Calu3 (cell line): Measurements from ENCODE around the gene MAT2B. TPM values are rescaled to one million over a fixed set of nuclear protein-coding genes. Genes with fewer than 3 reads are reported as not detected.

Experiments used
- BruUV-seq: library from RNA; stranded (reverse); fragments of 400-500 nt; replicated peaks from 2 replicates; lab custom pipeline; 2021; lab: Mats Ljungman, UMichigan
- CTCF ChIA-PET: fragments of 300-600 bp; sonication (Branson Sonifier 250); formaldehyde crosslinking; loops from one replicate; lab custom pipeline; 2022; ENCODE audit warnings: antibody characterized with exemption; lab: Charles Lee
- DNase-seq: peaks from one replicate; pipeline ENCODE4 v3.0.0; 2022
- H3K27ac Mint-ChIP-seq: one replicate; pipeline ENCODE4 v1.8.0; 2022; ENCODE audit warnings: mixed read lengths; ENCODE audit not compliant: unreplicated experiment
- H3K27me3 Mint-ChIP-seq: one replicate; pipeline ENCODE4 v1.8.0; 2022; ENCODE audit warnings: mixed read lengths; ENCODE audit not compliant: unreplicated experiment
- H3K36me3 Mint-ChIP-seq: one replicate; pipeline ENCODE4 v1.8.0; 2022; ENCODE audit warnings: mild to moderate bottlenecking, moderate library complexity, mixed read lengths; ENCODE audit not compliant: insufficient read depth, unreplicated experiment
- H3K4me1 Mint-ChIP-seq: one replicate; pipeline ENCODE4 v1.8.0; 2022; ENCODE audit warnings: mild to moderate bottlenecking, low read depth, mixed read lengths; ENCODE audit not compliant: unreplicated experiment
- H3K4me3 Mint-ChIP-seq: one replicate; pipeline ENCODE4 v1.8.0; 2022; ENCODE audit warnings: mild to moderate bottlenecking, low read depth, moderate library complexity, mixed read lengths; ENCODE audit not compliant: unreplicated experiment
- H3K9me3 Mint-ChIP-seq: one replicate; pipeline ENCODE4 v1.8.0; 2022; ENCODE audit warnings: low read depth, mixed read lengths; ENCODE audit not compliant: unreplicated experiment
- intact Hi-C: fragments of 100-400 bp; cut with micrococcal nuclease; formaldehyde crosslinking; loops from one replicate; pipeline ENCODE4 v1.10.0; 2022; ENCODE audit not compliant: unreplicated experiment
- total RNA-seq: library from RNA; stranded (reverse); gene quantifications from 2 replicates; pipeline ENCODE4 v1.2.3, GENCODE V29; 2022
- TF ChIP-seq, protein P1 (sequence below): fragments of 200-600 bp; IDR thresholded peaks from one replicate; pipeline ENCODE4 v1.8.0; 2022; ENCODE audit warnings: antibody characterized with exemption; ENCODE audit not compliant: unreplicated experiment

MAT2B gene
- total RNA-seq, 1 experiment from 2014 or later = 85.5 TPM

DNA sequence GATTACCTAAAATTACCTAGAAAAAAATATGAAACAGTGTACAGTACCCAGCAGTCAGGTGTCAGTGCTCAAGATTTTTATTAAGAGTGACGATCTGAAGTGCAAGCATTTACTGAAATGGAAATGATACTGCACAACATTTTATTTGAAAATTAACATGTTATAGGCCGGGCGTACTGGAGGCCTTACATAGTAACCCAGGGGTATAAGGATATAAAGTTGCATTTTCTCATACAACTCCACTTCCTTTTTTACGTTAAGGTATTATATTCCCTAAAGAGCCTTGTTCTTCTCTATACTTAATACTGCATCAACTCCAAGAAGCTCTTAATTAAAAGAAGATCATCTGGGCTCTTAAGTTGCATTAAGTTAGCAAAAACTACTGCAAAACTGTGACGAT, 3.3 kb downstream of the MAT2B start:
- Mint-ChIP-seq H3K4me3 (peak overlapping the region; percentile 98), H3K36me3 (peaks cover 55% of the 10 kb centered on the region), H3K27ac (peak overlapping the region; percentile 81), H3K4me1 (peaks cover 21% of the 10 kb centered on the region), H3K9me3 (no peaks in the 10 kb centered on the region), H3K27me3 (no peaks in the 10 kb centered on the region)
- CTCF ChIA-PET = no interaction called here
- BruUV-seq = no TSS peak
- intact Hi-C loops = no loop called here
- TF ChIP-seq, protein P1, sequence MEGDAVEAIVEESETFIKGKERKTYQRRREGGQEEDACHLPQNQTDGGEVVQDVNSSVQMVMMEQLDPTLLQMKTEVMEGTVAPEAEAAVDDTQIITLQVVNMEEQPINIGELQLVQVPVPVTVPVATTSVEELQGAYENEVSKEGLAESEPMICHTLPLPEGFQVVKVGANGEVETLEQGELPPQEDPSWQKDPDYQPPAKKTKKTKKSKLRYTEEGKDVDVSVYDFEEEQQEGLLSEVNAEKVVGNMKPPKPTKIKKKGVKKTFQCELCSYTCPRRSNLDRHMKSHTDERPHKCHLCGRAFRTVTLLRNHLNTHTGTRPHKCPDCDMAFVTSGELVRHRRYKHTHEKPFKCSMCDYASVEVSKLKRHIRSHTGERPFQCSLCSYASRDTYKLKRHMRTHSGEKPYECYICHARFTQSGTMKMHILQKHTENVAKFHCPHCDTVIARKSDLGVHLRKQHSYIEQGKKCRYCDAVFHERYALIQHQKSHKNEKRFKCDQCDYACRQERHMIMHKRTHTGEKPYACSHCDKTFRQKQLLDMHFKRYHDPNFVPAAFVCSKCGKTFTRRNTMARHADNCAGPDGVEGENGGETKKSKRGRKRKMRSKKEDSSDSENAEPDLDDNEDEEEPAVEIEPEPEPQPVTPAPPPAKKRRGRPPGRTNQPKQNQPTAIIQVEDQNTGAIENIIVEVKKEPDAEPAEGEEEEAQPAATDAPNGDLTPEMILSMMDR = no peak
- no peak for DNase-seq

DNA sequence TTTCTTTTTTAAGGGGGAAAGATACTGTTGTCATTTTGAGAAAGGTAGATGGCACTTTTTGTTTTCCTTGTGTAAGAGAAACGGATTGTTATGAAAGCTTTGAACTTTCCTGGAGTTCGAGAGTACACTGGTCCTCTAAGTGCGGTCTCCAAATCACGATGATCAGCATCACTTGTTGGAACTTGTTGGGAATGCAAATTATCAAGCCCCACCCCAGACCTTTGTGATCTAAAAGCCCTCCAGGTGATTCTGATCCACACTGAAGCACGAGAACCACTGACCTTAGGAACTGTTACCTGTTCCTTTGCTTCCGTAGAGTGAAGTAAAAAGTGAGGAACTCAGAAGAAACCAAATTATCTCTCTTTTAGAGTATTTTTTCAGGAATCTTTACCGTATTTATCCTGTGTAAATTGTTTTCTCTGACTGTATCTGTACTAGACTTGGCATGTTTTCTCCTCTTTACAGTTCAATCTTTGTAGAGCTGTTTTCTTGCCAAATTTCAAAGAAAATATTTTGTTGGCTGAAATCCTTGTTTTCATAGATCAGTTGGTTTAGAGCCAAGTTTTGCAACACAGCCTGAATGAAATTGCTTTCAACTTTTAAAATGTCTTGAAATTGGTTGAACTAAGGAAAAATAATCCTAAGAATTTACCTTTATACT, 4.0 kb downstream of the MAT2B start:
- peaks cover 21% of the 10 kb centered on the region for H3K4me1 Mint-ChIP-seq
- no peaks in the 10 kb centered on the region for H3K9me3 Mint-ChIP-seq
- no TSS peak for BruUV-seq
- H3K4me3 Mint-ChIP-seq = peak overlapping the region; percentile 98
- H3K27ac Mint-ChIP-seq = peak overlapping the region; percentile 81
- no peaks in the 10 kb centered on the region for H3K27me3 Mint-ChIP-seq
- CTCF ChIA-PET = no interaction called here
- peaks cover 48% of the 10 kb centered on the region for H3K36me3 Mint-ChIP-seq
- TF ChIP-seq, protein P1 = no peak
- intact Hi-C loops = no loop called here
- DNase-seq = peak; percentile 26

DNA sequence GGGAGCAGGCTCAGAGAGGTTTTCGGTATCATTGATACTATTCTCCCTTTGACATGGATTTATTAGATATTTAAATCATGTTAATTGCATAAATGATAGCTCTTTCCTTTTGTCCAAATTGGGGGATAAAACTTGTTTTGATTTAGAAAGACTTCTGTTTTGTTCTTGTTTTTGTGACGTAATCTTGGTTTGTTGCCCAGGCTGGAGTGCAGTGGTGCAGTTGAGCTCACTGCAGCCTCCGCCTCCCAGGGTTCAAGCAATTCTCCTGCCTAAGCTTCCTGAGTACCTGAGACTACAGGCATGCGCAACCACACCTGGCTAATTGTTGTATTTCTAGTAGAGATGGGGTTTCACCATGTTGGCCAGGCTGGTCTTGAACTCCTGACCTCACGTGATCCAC, 7.1 kb downstream of the MAT2B start:
- intact Hi-C loops = no loop called here
- H3K4me1 Mint-ChIP-seq = peaks cover 20% of the 10 kb centered on the region
- TF ChIP-seq, protein P1 = no peak
- H3K9me3 Mint-ChIP-seq = no peaks in the 10 kb centered on the region
- H3K36me3 Mint-ChIP-seq = peaks cover 39% of the 10 kb centered on the region
- H3K4me3 Mint-ChIP-seq = no peak overlapping the region
- DNase-seq = no peak
- no peak overlapping the region for H3K27ac Mint-ChIP-seq
- no TSS peak for BruUV-seq
- CTCF ChIA-PET = no interaction called here
- no peaks in the 10 kb centered on the region for H3K27me3 Mint-ChIP-seq

DNA sequence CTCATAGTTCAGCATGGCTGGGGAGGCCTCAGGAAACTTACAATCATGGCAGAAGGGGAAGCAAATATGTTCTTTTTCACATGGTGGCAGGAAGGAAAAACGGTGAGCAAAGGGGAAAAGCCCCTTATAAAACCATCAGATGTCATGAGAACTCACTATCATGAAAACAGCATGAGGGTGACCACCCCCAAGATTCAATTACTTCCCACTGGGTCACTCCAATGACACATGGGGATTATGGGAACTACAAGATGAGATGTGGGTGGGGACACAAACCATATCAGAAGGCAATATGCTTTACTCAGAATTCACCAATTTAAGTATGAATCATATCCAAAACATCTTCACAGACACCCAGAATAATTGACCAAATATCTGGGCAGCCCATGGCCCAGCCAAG, 19.7 kb downstream of the MAT2B start:
- H3K4me3 Mint-ChIP-seq = no peak overlapping the region
- H3K4me1 Mint-ChIP-seq = no peaks in the 10 kb centered on the region
- peaks cover 5% of the 10 kb centered on the region for H3K36me3 Mint-ChIP-seq
- no TSS peak for BruUV-seq
- TF ChIP-seq, protein P1 = no peak
- CTCF ChIA-PET = no interaction called here
- H3K9me3 Mint-ChIP-seq = no peaks in the 10 kb centered on the region
- no peak for DNase-seq
- intact Hi-C loops = no loop called here
- no peaks in the 10 kb centered on the region for H3K27me3 Mint-ChIP-seq
- no peak overlapping the region for H3K27ac Mint-ChIP-seq
